Transverse colon (tissue), 4 donors: ENCODE data around the gene LAMA4.

Experiments
- EP300 ChIP-seq: sonication (generic); formaldehyde crosslinking; IDR thresholded peaks from one replicate; pipeline ENCODE4 v1.6.1; 2017; ENCODE audit warnings: antibody characterized with exemption, low read depth
- POLR2A ChIP-seq: fragments of 450-650 bp; IDR thresholded peaks from one replicate; pipeline ENCODE4 v1.6.1; 2016; ENCODE audit warnings: antibody characterized with exemption, mild to moderate bottlenecking, moderate library complexity
- POLR2AphosphoS5 ChIP-seq, 3 donors: sonication (generic); formaldehyde crosslinking; IDR thresholded peaks; one replicate each; pipeline ENCODE4 v1.6.1; 2016; ENCODE audit warnings: antibody characterized with exemption in 3 of 3
- TF ChIP-seq, protein P1 (sequence below), 5 experiments: fragments of 200-600 bp in 3 of 5; fragments of 450-650 bp in 2 of 5; sonication (generic) in 3 of 5; IDR thresholded peaks; 1 replicate in 2 of 5; 2 replicates in 3 of 5; pipeline ENCODE4 v1.5.1; 2016 to 2017; ENCODE audit warnings: antibody characterized with exemption in 5 of 5, inconsistent platforms in 3 of 5, mild to moderate bottlenecking in 2 of 5, moderate library complexity in 1 of 5

DNA sequence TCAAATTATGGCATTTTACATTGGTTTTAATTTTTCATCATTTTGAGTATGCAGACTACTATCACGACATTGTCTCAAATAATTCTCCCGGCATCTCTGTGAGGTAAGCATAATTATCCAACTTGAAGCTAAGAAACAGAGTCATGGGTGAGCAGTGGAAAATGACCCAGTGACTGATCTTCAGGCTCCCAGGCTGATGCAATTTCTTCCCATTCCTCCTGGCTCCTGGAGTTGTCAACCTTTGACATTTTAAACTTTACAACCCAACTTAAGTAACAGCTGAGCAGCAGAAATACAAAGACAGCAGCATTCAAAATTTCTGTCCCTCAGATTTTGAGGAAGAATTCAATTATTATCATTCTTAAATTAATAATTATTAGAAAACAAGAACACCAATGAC is 13.7 kb upstream of the LAMA4 start:
- TF ChIP-seq POLR2A (no peak), POLR2AphosphoS5 (IDR thresholded peaks at IDR 0.05) (no peak), EP300 (no peak)
- TF ChIP-seq, protein P1, sequence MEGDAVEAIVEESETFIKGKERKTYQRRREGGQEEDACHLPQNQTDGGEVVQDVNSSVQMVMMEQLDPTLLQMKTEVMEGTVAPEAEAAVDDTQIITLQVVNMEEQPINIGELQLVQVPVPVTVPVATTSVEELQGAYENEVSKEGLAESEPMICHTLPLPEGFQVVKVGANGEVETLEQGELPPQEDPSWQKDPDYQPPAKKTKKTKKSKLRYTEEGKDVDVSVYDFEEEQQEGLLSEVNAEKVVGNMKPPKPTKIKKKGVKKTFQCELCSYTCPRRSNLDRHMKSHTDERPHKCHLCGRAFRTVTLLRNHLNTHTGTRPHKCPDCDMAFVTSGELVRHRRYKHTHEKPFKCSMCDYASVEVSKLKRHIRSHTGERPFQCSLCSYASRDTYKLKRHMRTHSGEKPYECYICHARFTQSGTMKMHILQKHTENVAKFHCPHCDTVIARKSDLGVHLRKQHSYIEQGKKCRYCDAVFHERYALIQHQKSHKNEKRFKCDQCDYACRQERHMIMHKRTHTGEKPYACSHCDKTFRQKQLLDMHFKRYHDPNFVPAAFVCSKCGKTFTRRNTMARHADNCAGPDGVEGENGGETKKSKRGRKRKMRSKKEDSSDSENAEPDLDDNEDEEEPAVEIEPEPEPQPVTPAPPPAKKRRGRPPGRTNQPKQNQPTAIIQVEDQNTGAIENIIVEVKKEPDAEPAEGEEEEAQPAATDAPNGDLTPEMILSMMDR (IDR thresholded peaks at IDR 0.05): no peak
